ENCODE results near the gene SSBP1. TPM values are rescaled to one million over a fixed set of nuclear protein-coding genes. Genes with fewer than 3 reads are reported as not detected.

SSBP1 gene
- total and polyA plus RNA-seq, 2 of the 8 experiments (the other 6 are each of a cell fraction or from before 2014, with no cell fraction given) = 136 to 254 TPM

DNA sequence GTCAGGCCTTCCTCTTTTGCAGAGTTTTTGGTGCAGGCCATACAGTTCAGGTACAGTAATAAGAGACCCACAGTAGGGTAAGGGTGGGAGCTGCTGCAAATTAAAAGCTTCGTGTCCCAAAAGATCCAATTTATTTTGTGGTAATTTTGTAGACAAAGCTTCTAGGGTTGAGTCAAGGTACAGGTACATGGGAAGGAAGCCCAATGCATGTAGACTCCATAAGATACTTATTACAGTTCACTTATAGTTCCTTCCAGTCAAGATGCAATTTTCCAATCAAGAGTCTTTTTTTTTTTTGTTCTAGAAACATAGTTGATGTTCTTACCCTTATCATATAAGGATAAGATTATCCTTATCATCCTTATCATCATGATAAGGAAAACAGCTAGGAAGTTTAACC, 38.2 kb downstream of the SSBP1 start, which contains the start of gene TAS2R4:
Gene TAS2R4, plus strand, starts transcription at position 301 of the 400 bp plus-strand sequence. CDS start 1,815 bp downstream, outside the sequence.
- H3K9ac ChIP-seq (replicated peaks in 1 of 4; ENCODE audit: extremely low read depth in 1 of 4, low read depth in 3 of 4, low read length in 3 of 4) = no peak within 1 kb of the TSS
- no peak within 1 kb of the TSS for H2AFZ ChIP-seq (ENCODE audit: low read length)
- no peak within 1 kb of the TSS for H2AK5ac ChIP-seq (ENCODE audit: low read depth, low read length)
- 94% methylated on average over 1 of the region's 1 CpG; no CpG with 5 or more reads in 1 of the 2 experiments for WGBS, 2 experiments (ENCODE audit: extremely low coverage in 1 of 2, insufficient coverage in 1 of 2, insufficient read length in 1 of 2, insufficient replicate concordance in 2 of 2, low coverage in 1 of 2, low lambda C conversion rate in 2 of 2, missing lambda C conversion rate in 1 of 2)
- H3K4me2 ChIP-seq (ENCODE audit: insufficient read depth in 1 of 2, low read depth in 2 of 2, low read length in 2 of 2) = no peak within 1 kb of the TSS
- H4K91ac ChIP-seq (replicated peaks; ENCODE audit: insufficient read length, low read length) = no peak within 1 kb of the TSS
- no peaks in the 10 kb centered on the region for H4K20me1 ChIP-seq (replicated peaks in 1 of 2; ENCODE audit: control insufficient read depth in 1 of 2, insufficient read depth in 2 of 2, low read length in 2 of 2)
- H3K27ac ChIP-seq (ENCODE audit: low read depth, low read length) = no peak within 1 kb of the TSS
- CTCF ChIA-PET (ENCODE audit: partially characterized antibody) = interaction anchor here (1.1 to 1.7 kb wide), 4 partner anchors 10 to 199 kb away, joined by 4 to 15 read pairs (median 5); no protein-coding TSS in a partner anchor
- DNase-seq (ENCODE audit: low read depth in 1 of 2, low spot score in 2 of 2) (no peak), FAIRE-seq (no peak)
- H2BK5ac ChIP-seq (ENCODE audit: low read depth, low read length) = no peak within 1 kb of the TSS
- no peaks in the 10 kb centered on the region for H3K79me1 ChIP-seq (ENCODE audit: low read depth, low read length)
- H3K4ac ChIP-seq (replicated peaks; ENCODE audit: insufficient read length, low read depth, low read length) = no peak within 1 kb of the TSS
- POLR2A ChIA-PET (ENCODE audit: partially characterized antibody) = interaction anchor here (0.6 kb wide), 1 partner anchor 1604 kb away, joined by 3 read pairs; no protein-coding TSS in a partner anchor
- H3K18ac ChIP-seq (ENCODE audit: extremely low read depth, low read length) = no peak within 1 kb of the TSS
- H4K5ac ChIP-seq (ENCODE audit: insufficient read length, low read depth, low read length) = no peak within 1 kb of the TSS
- H3K4me3 ChIP-seq (ENCODE audit: extremely low read depth in 1 of 4, insufficient read depth in 2 of 4, low read depth in 3 of 4, low read length in 4 of 4) = no peak within 1 kb of the TSS
- H3K23me2 ChIP-seq (ENCODE audit: low read depth, low read length) = no peaks in the 10 kb centered on the region
- no peak for TF ChIP-seq POU5F1 (IDR thresholded peaks at IDR 0.05; ENCODE audit: low read depth, low read length)
- no peak for TF ChIP-seq EZH2 (IDR thresholded peaks at IDR 0.05; ENCODE audit: low read depth, low read length, severe bottlenecking)
- no peak for TF ChIP-seq GABPA (IDR thresholded peaks at IDR 0.05; ENCODE audit: borderline replicate concordance, insufficient read depth, low read length)
- no peak for TF ChIP-seq POLR2A (IDR thresholded peaks at IDR 0.05; ENCODE audit: control extremely low read depth in 1 of 2, low read depth in 2 of 2, low read length in 2 of 2)
- TF ChIP-seq KDM1A (IDR thresholded peaks at IDR 0.05; ENCODE audit: borderline replicate concordance, low read length) = no peak
- no peak within 1 kb of the TSS for H2BK12ac ChIP-seq (ENCODE audit: low read depth, low read length)
- no peak within 1 kb of the TSS for H2BK120ac ChIP-seq (replicated peaks; ENCODE audit: low read depth, low read length)
- H3K23ac ChIP-seq (ENCODE audit: insufficient read length) = no peak within 1 kb of the TSS
- H3K14ac ChIP-seq (ENCODE audit: insufficient read length) = no peak within 1 kb of the TSS
- H3K79me2 ChIP-seq (ENCODE audit: control insufficient read depth in 1 of 2, insufficient read depth in 2 of 2, low read length in 2 of 2) = no peaks in the 10 kb centered on the region
- H3K36me3 ChIP-seq (ENCODE audit: control insufficient read depth in 2 of 4, insufficient read depth in 4 of 4, low read length in 3 of 4) = peaks cover 4 to 31% (median 18%) of the 10 kb centered on the region in 4 experiments; a peak in 7 of 8 replicates
- H2BK15ac ChIP-seq (ENCODE audit: low read length) = no peak within 1 kb of the TSS
- H3K9me3 ChIP-seq (ENCODE audit: insufficient read depth in 2 of 2, low read depth in 1 of 2, low read length in 1 of 2) = peaks cover 11 to 14% of the 10 kb centered on the region in 2 experiments; a peak in 3 of 4 replicates
- no peak within 1 kb of the TSS for H3K56ac ChIP-seq (replicated peaks; ENCODE audit: insufficient read length, low read depth, low read length)
- no peaks in the 10 kb centered on the region for H3K4me1 ChIP-seq (replicated peaks in 1 of 4; ENCODE audit: control insufficient read depth in 3 of 4, insufficient read depth in 4 of 4, low read length in 3 of 4)
- H3K27me3 ChIP-seq (replicated peaks in 1 of 4; ENCODE audit: control insufficient read depth in 3 of 4, extremely low read depth in 1 of 4, insufficient read depth in 3 of 4, low read length in 3 of 4) = no peaks in the 10 kb centered on the region
- H4K8ac ChIP-seq (ENCODE audit: extremely low read depth, insufficient read depth, low read length) = no peak within 1 kb of the TSS
- no peak within 1 kb of the TSS for H2BK20ac ChIP-seq (ENCODE audit: low read length)
